ENCODE measurements around the gene SLC25A19.
"Not testable (repeated sequence)": the region's sequence is repeated elsewhere in the genome, so short reads cannot be mapped to it uniquely, and the experiment has no call there.

The SLC25A19 gene

GRCh38 chr17:75280189-75280588, 9.0 kb downstream of the SLC25A19 start:
- H3K27ac ChIP-seq (ENCODE audit: low read depth, low read length, severe bottlenecking); H3K4me3 ChIP-seq (ENCODE audit: extremely low read depth, insufficient read depth, low read length, poor library complexity, severe bottlenecking); H3K9me3 ChIP-seq (ENCODE audit: control insufficient read depth, low read length); H3K4me1 ChIP-seq (ENCODE audit: control insufficient read depth, insufficient read depth, low read length, poor library complexity, severe bottlenecking): not testable (repeated sequence)
- 92 to 94% methylated on average over 3 of the region's 4 CpGs for WGBS, 2 experiments (ENCODE audit: insufficient coverage in 2 of 2)
- H3K36me3 ChIP-seq (ENCODE audit: control insufficient read depth, insufficient read depth, low read length): peaks cover 17% of the 10 kb centered on the region

GRCh38 chr17:75277664-75278071, 11.6 kb downstream of the SLC25A19 start:
- no peak overlapping the region for H3K4me3 ChIP-seq (ENCODE audit: extremely low read depth, insufficient read depth, low read length, poor library complexity, severe bottlenecking)
- peaks cover 12% of the 10 kb centered on the region for H3K36me3 ChIP-seq (ENCODE audit: control insufficient read depth, insufficient read depth, low read length)
- 88 to 93% methylated on average over 3 to 5 of the region's 6 CpGs for WGBS, 2 experiments (ENCODE audit: insufficient coverage in 2 of 2)
- H3K27ac ChIP-seq (ENCODE audit: low read depth, low read length, severe bottlenecking): no peak overlapping the region
- H3K4me1 ChIP-seq (ENCODE audit: control insufficient read depth, insufficient read depth, low read length, poor library complexity, severe bottlenecking): peaks cover 8% of the 10 kb centered on the region
- no peaks in the 10 kb centered on the region for H3K9me3 ChIP-seq (ENCODE audit: control insufficient read depth, low read length)

GRCh38 chr17:75273977-75274708, 15.1 kb downstream of the SLC25A19 start:
- H3K4me1 ChIP-seq (ENCODE audit: control insufficient read depth, insufficient read depth, low read length, poor library complexity, severe bottlenecking): peaks cover 14% of the 10 kb centered on the region

DNA sequence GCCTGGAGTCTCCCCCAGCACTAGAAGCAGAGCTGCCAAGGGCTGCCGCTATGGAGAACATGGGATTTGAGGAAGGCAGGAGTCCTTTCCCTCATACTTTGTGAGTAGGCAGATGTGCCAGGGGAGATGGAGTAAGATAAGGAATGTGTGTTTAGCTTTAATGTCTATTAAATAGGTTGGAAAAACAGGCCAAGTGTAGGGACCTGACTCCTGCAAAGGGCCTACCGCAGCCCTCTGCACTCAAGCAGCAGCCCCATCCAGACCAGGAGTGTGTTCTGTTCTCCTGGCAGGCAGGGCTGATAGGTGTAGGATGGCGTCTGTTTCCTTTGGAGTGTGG, 16.4 kb downstream of the SLC25A19 start:
- WGBS, 2 experiments (ENCODE audit: insufficient coverage in 2 of 2): 90 to 100% methylated on average over 2 to 3 of the region's 3 CpGs
- Histone ChIP-seq H3K27ac (ENCODE audit: low read depth, low read length, severe bottlenecking) (no peak overlapping the region), H3K9me3 (ENCODE audit: control insufficient read depth, low read length) (no peaks in the 10 kb centered on the region), H3K36me3 (ENCODE audit: control insufficient read depth, insufficient read depth, low read length) (peaks cover 7% of the 10 kb centered on the region), H3K4me1 (ENCODE audit: control insufficient read depth, insufficient read depth, low read length, poor library complexity, severe bottlenecking) (peaks cover 14% of the 10 kb centered on the region), H3K4me3 (ENCODE audit: extremely low read depth, insufficient read depth, low read length, poor library complexity, severe bottlenecking) (no peak overlapping the region)

More at GRCh38 chr17:75273977-75274708, 15.1 kb downstream of the SLC25A19 start:
- Histone ChIP-seq H3K36me3 (ENCODE audit: control insufficient read depth, insufficient read depth, low read length) (peaks cover 7% of the 10 kb centered on the region), H3K9me3 (ENCODE audit: control insufficient read depth, low read length) (no peaks in the 10 kb centered on the region), H3K27ac (ENCODE audit: low read depth, low read length, severe bottlenecking) (no peak overlapping the region), H3K4me3 (ENCODE audit: extremely low read depth, insufficient read depth, low read length, poor library complexity, severe bottlenecking) (no peak overlapping the region)
- WGBS, 2 experiments (ENCODE audit: insufficient coverage in 2 of 2): 97% methylated on average over 6 to 7 of the region's 7 CpGs

DNA sequence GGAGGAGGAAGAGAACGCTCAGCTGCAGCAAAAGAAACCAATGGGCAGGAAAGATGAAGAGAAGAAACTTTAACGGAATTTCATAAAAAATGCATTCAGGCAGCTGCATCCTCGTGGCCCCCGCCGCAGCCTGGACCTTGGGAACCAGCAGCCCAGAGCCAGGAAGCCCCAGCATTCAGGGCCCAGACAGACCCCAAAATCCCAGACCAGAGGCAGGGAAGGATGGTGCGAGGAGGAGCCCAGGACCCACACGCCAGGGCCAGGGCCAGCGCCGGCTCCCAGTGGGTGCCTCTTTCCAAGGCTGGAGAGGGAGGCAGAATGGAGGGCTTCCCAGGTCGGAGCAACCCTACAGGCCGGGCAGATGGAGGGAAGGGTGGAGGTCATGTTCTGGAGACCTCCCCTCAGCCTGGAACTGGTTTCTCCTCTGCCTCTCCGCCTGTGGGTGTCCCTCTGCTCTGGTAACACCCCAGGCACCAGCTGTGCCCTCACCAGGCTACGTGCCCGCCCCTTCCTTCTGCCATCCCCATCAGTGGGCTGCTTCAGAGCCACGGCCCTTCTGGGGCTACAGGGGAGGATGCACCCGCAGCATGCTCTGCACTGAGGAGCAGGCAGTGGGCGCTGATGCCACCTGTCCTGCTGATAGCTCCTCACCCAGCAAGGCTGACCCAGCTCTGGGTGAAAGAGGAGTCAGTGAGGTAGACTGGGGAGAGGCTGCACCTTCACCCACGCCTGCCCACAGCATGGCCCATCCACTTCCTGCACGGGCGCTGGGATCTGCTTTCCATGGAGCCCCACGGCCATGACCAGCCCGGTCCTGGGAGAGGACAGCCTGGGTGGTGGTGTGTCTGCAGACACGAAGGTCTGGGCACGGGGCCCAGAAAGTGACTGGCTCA, 17.0 kb downstream of the SLC25A19 start:
- H3K4me3 ChIP-seq (ENCODE audit: extremely low read depth, insufficient read depth, low read length, poor library complexity, severe bottlenecking): peak overlapping the region; percentile 85
- no peaks in the 10 kb centered on the region for H3K9me3 ChIP-seq (ENCODE audit: control insufficient read depth, low read length)
- H3K27ac ChIP-seq (ENCODE audit: low read depth, low read length, severe bottlenecking): no peak overlapping the region
- H3K36me3 ChIP-seq (ENCODE audit: control insufficient read depth, insufficient read depth, low read length): peaks cover 6% of the 10 kb centered on the region
- 66 to 76% methylated on average over 18 to 24 of the region's 24 CpGs for WGBS, 2 experiments (ENCODE audit: insufficient coverage in 2 of 2)
- H3K4me1 ChIP-seq (ENCODE audit: control insufficient read depth, insufficient read depth, low read length, poor library complexity, severe bottlenecking): peaks cover 10% of the 10 kb centered on the region

DNA sequence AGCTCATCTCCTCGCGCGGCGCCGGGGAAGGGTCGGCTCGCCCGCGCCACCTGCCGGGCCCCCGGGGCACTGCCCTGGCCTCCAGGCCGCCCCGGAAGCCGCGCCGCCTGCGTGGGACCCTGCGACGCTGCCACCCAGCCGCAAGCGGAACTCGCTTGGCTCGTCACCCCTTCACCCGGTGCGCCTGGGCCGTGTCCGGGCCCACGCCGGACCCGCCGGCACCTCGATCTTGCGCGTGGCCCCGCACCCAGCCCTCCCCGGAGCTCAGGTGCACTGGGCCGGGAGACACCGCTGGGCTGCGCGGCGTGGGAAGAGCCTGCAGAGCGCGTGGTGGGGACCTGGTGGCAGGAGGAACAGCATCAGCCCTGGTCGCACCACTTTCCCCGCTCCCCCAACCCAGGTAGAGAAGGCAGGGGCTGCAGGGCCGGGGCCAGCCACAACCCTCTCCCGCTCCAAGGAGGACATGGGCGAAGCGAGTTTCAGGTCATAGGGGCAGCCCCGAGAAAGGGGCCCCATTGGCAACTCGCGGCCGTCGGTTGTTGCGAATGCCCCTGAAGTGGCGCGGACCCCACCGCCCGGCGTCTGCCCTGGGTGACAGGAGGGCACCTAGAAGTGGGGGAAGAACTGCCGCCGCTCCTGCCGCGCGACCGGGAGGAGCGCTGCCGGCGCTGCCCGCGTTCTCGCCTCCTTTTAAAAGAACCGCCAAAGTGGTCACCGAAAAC, 17.8 kb downstream of the SLC25A19 start:
- Histone ChIP-seq H3K36me3 (ENCODE audit: control insufficient read depth, insufficient read depth, low read length) (peaks cover 8% of the 10 kb centered on the region), H3K27ac (ENCODE audit: low read depth, low read length, severe bottlenecking) (no peak overlapping the region), H3K9me3 (ENCODE audit: control insufficient read depth, low read length) (no peaks in the 10 kb centered on the region), H3K4me1 (ENCODE audit: control insufficient read depth, insufficient read depth, low read length, poor library complexity, severe bottlenecking) (peaks cover 10% of the 10 kb centered on the region), H3K4me3 (ENCODE audit: extremely low read depth, insufficient read depth, low read length, poor library complexity, severe bottlenecking) (peak overlapping the region; percentile 85)
- WGBS, 2 experiments (ENCODE audit: insufficient coverage in 2 of 2): 1 to 2% methylated on average over 49 to 72 of the region's 74 CpGs

GRCh38 chr17:75270966-75271232, 18.3 kb downstream of the SLC25A19 start, which contains the start of gene MIF4GD:
Gene MIF4GD (minus strand): TSS chr17:75271231. CDS start chr17:75270195, 1,036 bp downstream.
- peak within 1 kb of the TSS; percentile 53 for H3K27ac ChIP-seq (ENCODE audit: low read depth, low read length, severe bottlenecking)
- no peaks in the 10 kb centered on the region for H3K9me3 ChIP-seq (ENCODE audit: control insufficient read depth, low read length)
- peak within 1 kb of the TSS; percentile 85 for H3K4me3 ChIP-seq (ENCODE audit: extremely low read depth, insufficient read depth, low read length, poor library complexity, severe bottlenecking)
- peaks cover 13% of the 10 kb centered on the region for H3K36me3 ChIP-seq (ENCODE audit: control insufficient read depth, insufficient read depth, low read length)
- WGBS, 2 experiments (ENCODE audit: insufficient coverage in 2 of 2): 0% methylated on average over 24 to 33 of the region's 39 CpGs
- peaks cover 10% of the 10 kb centered on the region for H3K4me1 ChIP-seq (ENCODE audit: control insufficient read depth, insufficient read depth, low read length, poor library complexity, severe bottlenecking)

DNA sequence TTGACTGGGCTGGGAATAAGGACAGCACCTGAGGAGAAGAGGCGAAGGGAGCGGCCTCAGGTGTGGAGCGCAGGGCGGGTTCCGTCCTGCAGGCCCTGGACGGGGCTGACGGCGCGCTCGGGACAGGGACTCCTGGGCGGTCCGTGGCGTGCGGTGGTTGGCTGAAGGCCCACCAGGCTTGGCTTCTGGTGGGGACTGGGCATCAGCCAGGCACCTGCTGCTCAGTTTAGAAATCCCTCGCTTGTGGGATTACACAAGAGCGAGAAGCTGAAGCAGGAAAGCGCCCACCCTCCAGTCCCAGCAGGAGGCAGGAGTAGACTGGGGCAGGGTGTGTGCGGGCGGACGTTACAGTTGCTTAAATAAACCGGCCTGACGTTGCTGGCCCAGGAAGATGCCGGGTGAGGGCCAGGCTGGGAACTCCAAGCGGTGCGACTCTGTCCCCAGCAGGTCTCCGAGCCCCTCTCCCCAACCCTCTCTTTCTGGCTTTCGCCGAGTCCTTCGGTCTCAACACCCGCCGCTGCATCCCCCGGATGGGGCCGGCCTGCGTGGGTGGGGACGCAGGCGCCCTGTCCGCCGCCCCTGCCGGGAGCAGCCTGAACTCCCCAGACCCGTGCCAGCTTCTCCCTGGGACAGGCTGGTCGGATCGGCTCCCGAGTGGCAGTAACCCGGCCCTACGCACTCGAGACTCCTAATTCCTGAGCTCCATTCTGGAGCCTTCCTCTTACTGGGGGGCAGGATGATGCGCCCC, 18.8 kb downstream of the SLC25A19 start:
- peaks cover 17% of the 10 kb centered on the region for H3K36me3 ChIP-seq (ENCODE audit: control insufficient read depth, insufficient read depth, low read length)
- 1 to 4% methylated on average over 42 to 46 of the region's 47 CpGs for WGBS, 2 experiments (ENCODE audit: insufficient coverage in 2 of 2)
- no peaks in the 10 kb centered on the region for H3K9me3 ChIP-seq (ENCODE audit: control insufficient read depth, low read length)
- peak overlapping the region; percentile 85 for H3K4me3 ChIP-seq (ENCODE audit: extremely low read depth, insufficient read depth, low read length, poor library complexity, severe bottlenecking)
- peak overlapping the region; percentile 53 for H3K27ac ChIP-seq (ENCODE audit: low read depth, low read length, severe bottlenecking)
- peaks cover 10% of the 10 kb centered on the region for H3K4me1 ChIP-seq (ENCODE audit: control insufficient read depth, insufficient read depth, low read length, poor library complexity, severe bottlenecking)

GRCh38 chr17:75269844-75270217, 19.4 kb downstream of the SLC25A19 start:
- Histone ChIP-seq H3K4me3 (ENCODE audit: extremely low read depth, insufficient read depth, low read length, poor library complexity, severe bottlenecking) (peak overlapping the region; percentile 85), H3K9me3 (ENCODE audit: control insufficient read depth, low read length) (no peaks in the 10 kb centered on the region), H3K4me1 (ENCODE audit: control insufficient read depth, insufficient read depth, low read length, poor library complexity, severe bottlenecking) (peaks cover 10% of the 10 kb centered on the region), H3K36me3 (ENCODE audit: control insufficient read depth, insufficient read depth, low read length) (peaks cover 21% of the 10 kb centered on the region), H3K27ac (ENCODE audit: low read depth, low read length, severe bottlenecking) (no peak overlapping the region)
- 38 to 42% methylated on average over 5 to 6 of the region's 6 CpGs for WGBS, 2 experiments (ENCODE audit: insufficient coverage in 2 of 2)

Measured in mesodermal cell (in vitro differentiated cells).